HepG2 (cell line): ENCODE data around the gene PROCR. TPM values are rescaled to one million over a fixed set of nuclear protein-coding genes. Genes with fewer than 3 reads are reported as not detected.

Experiments
- ATAC-seq: fragments of 200-7000 bp; cut with Tn5 transposase; 3 replicates; pipeline ENCODE4 v1.9.1; 2020; ENCODE audit warnings: mild to moderate bottlenecking, moderate library complexity
- BruUV-seq: library from RNA; stranded (reverse); fragments of 400-500 nt; replicated peaks from 2 replicates; lab custom pipeline; 2021; lab: Mats Ljungman, UMichigan
- CTCF ChIA-PET: fragments of 300-600 bp; formaldehyde crosslinking; extraction: SDS; loops from one replicate; lab custom pipeline; 2021; ENCODE audit warnings: low total read pairs, inconsistent platforms, low intra/inter-chr PET ratio; lab: Yijun Ruan, JAX
- POLR2A ChIA-PET: fragments of 350-600 bp; sonication (Branson Sonifier 250); formaldehyde crosslinking; loops from one replicate; lab custom pipeline; 2020; ENCODE audit warnings: antibody characterized with exemption, inconsistent platforms; lab: Yijun Ruan, JAX
- DNase-seq: peaks from one replicate; pipeline ENCODE4 v3.0.0-alpha.2; 2015; ENCODE audit warnings: low spot score
- FAIRE-seq: peaks from 3 replicates; lab custom pipeline; 2011; peaks lifted over from hg19 to GRCh38; lab: Jason Lieb, UNC
- H2AFZ ChIP-seq: one replicate; pipeline ENCODE4 v1.6.1; 2011; ENCODE audit warnings: low read length, inconsistent platforms
- H3K27ac ChIP-seq: fragments of 300-600 bp; 3 replicates; pipeline ENCODE4 v1.8.0; 2011; ENCODE audit warnings: mixed run types, mild to moderate bottlenecking, mixed read lengths, low read length, inconsistent platforms; ENCODE audit not compliant: insufficient read depth; ENCODE audit errors: extremely low read length
- H3K27me3 ChIP-seq, 2 experiments: fragments of 200-600 bp in 1 of 2; 2 replicates in 1 of 2; 3 replicates in 1 of 2; pipeline versions ENCODE4 v1.6.0 to v1.8.0; 2011; ENCODE audit warnings: low read length in 2 of 2, mild to moderate bottlenecking in 2 of 2, moderate library complexity in 2 of 2, inconsistent platforms in 1 of 2; ENCODE audit not compliant: insufficient read depth in 2 of 2, control insufficient read depth in 1 of 2
- H3K36me3 ChIP-seq, 2 experiments: fragments of 200-600 bp in 1 of 2; replicated peaks in 1 of 2; 2 replicates in 1 of 2; 3 replicates in 1 of 2; pipeline versions ENCODE4 v1.5.1 to v1.8.0; 2011; ENCODE audit warnings: low read length in 2 of 2, inconsistent platforms in 1 of 2; ENCODE audit not compliant: insufficient read depth in 2 of 2, control insufficient read depth in 1 of 2
- H3K4me1 ChIP-seq: 2 replicates; pipeline ENCODE4 v1.5.1; 2012; ENCODE audit warnings: low read length, inconsistent platforms; ENCODE audit not compliant: insufficient read depth
- H3K4me2 ChIP-seq: 2 replicates; pipeline ENCODE4 v1.6.0; 2011; ENCODE audit warnings: low read depth, low read length, inconsistent platforms
- H3K4me3 ChIP-seq, 3 experiments: fragments of 200-600 bp in 1 of 3; sonication (generic), shearing (Covaris generic) in 1 of 3; replicated peaks in 1 of 3; 2 replicates each; pipeline ENCODE4 v1.5.1; 2011 to 2016; ENCODE audit warnings: low read length in 3 of 3, inconsistent platforms in 2 of 3, low read depth in 2 of 3, mild to moderate bottlenecking in 2 of 3, control low read depth in 1 of 3, mixed read lengths in 1 of 3; ENCODE audit not compliant: insufficient read depth in 1 of 3
- H3K79me2 ChIP-seq: one replicate; pipeline ENCODE4 v1.6.1; 2011; ENCODE audit warnings: low read length, inconsistent platforms; ENCODE audit not compliant: insufficient read depth
- H3K9ac ChIP-seq: 2 replicates; pipeline ENCODE4 v1.6.0; 2011; ENCODE audit warnings: mild to moderate bottlenecking, low read depth, low read length, inconsistent platforms; ENCODE audit not compliant: insufficient read depth
- H3K9me3 ChIP-seq: 2 replicates; pipeline ENCODE4 v1.5.1; 2012; ENCODE audit warnings: mild to moderate bottlenecking, low read length
- H4K20me1 ChIP-seq: 2 replicates; pipeline ENCODE4 v1.6.0; 2011; ENCODE audit warnings: inconsistent platforms, mild to moderate bottlenecking, low read length, moderate library complexity; ENCODE audit not compliant: insufficient read depth
- ATF7 ChIP-seq, 2 experiments: fragments of 450-650 bp in 1 of 2; sonication (generic) in 1 of 2; formaldehyde crosslinking in 1 of 2; IDR thresholded peaks; 2 replicates each; pipeline versions ENCODE4 v1.4.0 to v1.6.1; 2016 to 2020; ENCODE audit warnings: antibody characterized with exemption in 1 of 2, mild to moderate bottlenecking in 1 of 2, missing genetic modification reagents in 1 of 2
- ATM ChIP-seq: fragments of 450-650 bp; IDR thresholded peaks from 2 replicates; pipeline ENCODE4 v1.7.1; 2017; ENCODE audit warnings: mild to moderate bottlenecking, borderline replicate concordance
- BORCS8-MEF2B ChIP-seq: sonication (generic); formaldehyde crosslinking; IDR thresholded peaks from 2 replicates; pipeline ENCODE4 v1.8.0; 2022; ENCODE audit warnings: mild to moderate bottlenecking, missing genetic modification reagents
- CREB1 ChIP-seq, 2 experiments: fragments of 450-650 bp in 1 of 2; IDR thresholded peaks; 2 replicates each; pipeline ENCODE4 v1.6.1; 2016 to 2017; ENCODE audit warnings: control low read depth in 1 of 2, mild to moderate bottlenecking in 1 of 2, missing compliant biosample characterization in 1 of 2, missing genetic modification characterization in 1 of 2
- DPF2 ChIP-seq: sonication (generic); formaldehyde crosslinking; IDR thresholded peaks from 2 replicates; pipeline ENCODE4 v1.4.0; 2020; ENCODE audit warnings: mild to moderate bottlenecking, low read depth, missing genetic modification reagents, borderline replicate concordance
- ELF3 ChIP-seq: IDR thresholded peaks from 2 replicates; pipeline ENCODE4 v1.6.1; 2016; ENCODE audit warnings: missing genetic modification reagents, missing compliant biosample characterization
- ELK4 ChIP-seq: sonication (generic); formaldehyde crosslinking; IDR thresholded peaks from 2 replicates; pipeline ENCODE4 v1.9.0; 2021; ENCODE audit warnings: missing genetic modification reagents, borderline replicate concordance
- HDAC1 ChIP-seq: sonication (generic); formaldehyde crosslinking; IDR thresholded peaks from 2 replicates; pipeline ENCODE4 v1.5.1; 2020; ENCODE audit warnings: mild to moderate bottlenecking, missing genetic modification reagents
- HDAC6 ChIP-seq: fragments of 200-600 bp; sonication (generic); IDR thresholded peaks from 2 replicates; pipeline ENCODE4 v1.7.0; 2017; ENCODE audit warnings: mild to moderate bottlenecking, antibody characterized with exemption, low read length, low read depth
- NFKBIZ ChIP-seq: IDR thresholded peaks from 2 replicates; pipeline ENCODE4 v1.6.1; 2018; ENCODE audit warnings: missing genetic modification reagents, missing compliant biosample characterization
- PRPF4 ChIP-seq: fragments of 200-400 bp; formaldehyde crosslinking; IDR thresholded peaks from 2 replicates; pipeline ENCODE4 v1.6.1; 2016; ENCODE audit warnings: low read length, low read depth; ENCODE audit not compliant: poor library complexity, severe bottlenecking
- ZBTB38 ChIP-seq: sonication (generic); formaldehyde crosslinking; IDR thresholded peaks from 2 replicates; pipeline ENCODE4 v1.5.1; 2020; ENCODE audit warnings: mild to moderate bottlenecking, missing genetic modification reagents
- ZNF17 ChIP-seq: sonication (generic); formaldehyde crosslinking; IDR thresholded peaks from 2 replicates; pipeline ENCODE4 v1.5.0; 2020; ENCODE audit warnings: mild to moderate bottlenecking, missing genetic modification reagents
- ZNF773 ChIP-seq: sonication (generic); formaldehyde crosslinking; IDR thresholded peaks from 2 replicates; pipeline ENCODE4 v1.4.0; 2020; ENCODE audit warnings: missing genetic modification reagents, borderline replicate concordance
- ZNF850 ChIP-seq: sonication (generic); formaldehyde crosslinking; conservative IDR thresholded peaks from 2 replicates; pipeline ENCODE4 v1.9.0; 2021; ENCODE audit warnings: mild to moderate bottlenecking, missing genetic modification reagents
- WGBS: methylation state at CpG from one replicate; pipeline ENCODE4 v1.1.6; 2017; ENCODE audit warnings: low lambda C conversion rate; 5-methylcytosine and 5-hydroxymethylcytosine counted together
- in situ Hi-C: cut with HindIII; loops from 2 replicates; pipeline ENCODE4 v1.10.0; 2017; ENCODE audit warnings: low pct_unique_long_range_greater_than_20kb; ENCODE audit not compliant: extremely low pct_ligation_motif_present
- intact Hi-C: fragments of 100-400 bp; cut with micrococcal nuclease; formaldehyde crosslinking; loops from one replicate; pipeline ENCODE4 v1.10.0; 2022; ENCODE audit not compliant: unreplicated experiment
- polyA plus RNA-seq, 8 experiments: library from polyadenylated mRNA; depleted of rRNA in 3 of 8; stranded (reverse) in 7 of 8; unstranded in 1 of 8; fragments of >200 nt; fragmentation: Illumina TruSeq in 4 of 8; extraction: Trizol in 4 of 8; gene quantifications; 2 replicates each; pipeline versions ENCODE4 v1.2.1 to v1.2.3, GENCODE V29; 2011 to 2016; ENCODE audit warnings: low read depth in 4 of 8, missing spikeins in 1 of 8, mixed read lengths in 1 of 8; ENCODE audit not compliant: insufficient read depth in 1 of 8
- total RNA-seq, 5 experiments: library from RNA; depleted of rRNA; stranded (reverse); fragments of >200 nt; fragmentation: Illumina TruSeq; extraction: Trizol; gene quantifications; 2 replicates each; pipeline ENCODE4 v1.2.3, GENCODE V29; 2016; ENCODE audit warnings: low read depth in 1 of 5

PROCR gene
- total and polyA plus RNA-seq, 2 of the 13 experiments (the other 11 are each of a cell fraction or from before 2014, with no cell fraction given), result 1.4 to 1.7 TPM

GRCh38 chr20:35215066-35215956 lies 43.4 kb downstream of the PROCR start:
- no peaks in the 10 kb centered on the region for H3K36me3 ChIP-seq
- WGBS, result 43% methylated on average over 12 of the region's 12 CpGs
- ATAC-seq, result no peak
- no peak overlapping the region for H3K4me2 ChIP-seq
- TF ChIP-seq ATF7 (IDR thresholded peaks at IDR 0.05) (0 out of 2 replicates have a peak, but pooled peaks have one; percentile 11), ATF7 (CRISPR knock-in tag; IDR thresholded peaks at IDR 0.05) (no peak), CREB1 (IDR thresholded peaks at IDR 0.05) (peak; percentile 53; the same call in 1 of the 2 replicates), CREB1 (CRISPR knock-in tag; IDR thresholded peaks at IDR 0.05) (no peak), HDAC1 (CRISPR knock-in tag) (no peak)
- TF ChIP-seq, all 625 proteins: peak for 2
- no peak overlapping the region for H3K4me3 ChIP-seq
- no peaks in the 10 kb centered on the region for H3K9me3 ChIP-seq
- ChIA-PET CTCF (no interaction called here), POLR2A (interaction anchor here (1.4 kb wide), 1 partner anchor 69 kb away, joined by 3 read pairs; the partner anchor contains the start of gene EDEM2)
- FAIRE-seq (no peak), DNase-seq (peak; percentile 61)
- H3K4me1 ChIP-seq, result 0 out of 2 replicates have a peak, but pooled peaks cover 9% of the 10 kb centered on the region
- H2AFZ ChIP-seq, result no peak overlapping the region
- H3K79me2 ChIP-seq, result no peaks in the 10 kb centered on the region
- no peaks in the 10 kb centered on the region for H4K20me1 ChIP-seq
- no peak overlapping the region for H3K9ac ChIP-seq
- H3K27ac ChIP-seq, result no peak overlapping the region
- intact Hi-C loops (no loop called here), in situ Hi-C loops (loop anchor here (5.0 kb wide), 1 partner anchor 47 kb away; no protein-coding TSS in a partner anchor)
- no TSS peak for BruUV-seq
- peaks cover 0 to 1% of the 10 kb centered on the region in 2 experiments; a peak in 1 of 5 replicates for H3K27me3 ChIP-seq

GRCh38 chr20:35216541-35216940 lies 44.7 kb downstream of the PROCR start:
- POLR2A ChIA-PET, result interaction anchor here (0.7 kb wide), 1 partner anchor 53 kb away, joined by 3 read pairs; no protein-coding TSS in a partner anchor
- Histone ChIP-seq H3K4me2 (no peak overlapping the region), H3K9me3 (no peaks in the 10 kb centered on the region), H2AFZ (no peak overlapping the region), H3K79me2 (no peaks in the 10 kb centered on the region), H4K20me1 (no peaks in the 10 kb centered on the region), H3K4me1 (0 out of 2 replicates have a peak, but pooled peaks cover 9% of the 10 kb centered on the region), H3K27me3 (peaks cover 0 to 1% of the 10 kb centered on the region in 2 experiments; a peak in 1 of 5 replicates), H3K27ac (no peak overlapping the region), H3K9ac (no peak overlapping the region), H3K4me3 (no peak overlapping the region), H3K36me3 (no peaks in the 10 kb centered on the region)
- BruUV-seq, result no TSS peak
- FAIRE-seq (no peak), DNase-seq (no peak), ATAC-seq (no peak)
- CTCF ChIA-PET, result no interaction called here
- 64% methylated on average over 5 of the region's 5 CpGs for WGBS
- in situ Hi-C loops, result loop anchor here (5.0 kb wide), 1 partner anchor 46 kb away; no protein-coding TSS in a partner anchor
- intact Hi-C loops, result no loop called here
- TF ChIP-seq ZNF850 (CRISPR knock-in tag), result no peak
- TF ChIP-seq NFKBIZ (CRISPR knock-in tag), result no peak
- TF ChIP-seq ELF3, result no peak
- no peak for TF ChIP-seq DPF2 (CRISPR knock-in tag)
- TF ChIP-seq ZNF17 (CRISPR knock-in tag), result no peak
- TF ChIP-seq ZBTB38 (CRISPR knock-in tag), result no peak
- TF ChIP-seq BORCS8-MEF2B (CRISPR knock-in tag), result no peak
- no peak for TF ChIP-seq ATM
- no peak for TF ChIP-seq PRPF4
- TF ChIP-seq ZNF773 (CRISPR knock-in tag), result no peak
- TF ChIP-seq HDAC6, result no peak
- TF ChIP-seq ELK4 (CRISPR knock-in tag), result no peak
